Measurements from ENCODE around the gene PTPN22. TPM values are rescaled to one million over a fixed set of nuclear protein-coding genes. Genes with fewer than 3 reads are reported as not detected.

The PTPN22 gene
- total RNA-seq, 1 donor from 2014 or later = 1.4 TPM

DNA sequence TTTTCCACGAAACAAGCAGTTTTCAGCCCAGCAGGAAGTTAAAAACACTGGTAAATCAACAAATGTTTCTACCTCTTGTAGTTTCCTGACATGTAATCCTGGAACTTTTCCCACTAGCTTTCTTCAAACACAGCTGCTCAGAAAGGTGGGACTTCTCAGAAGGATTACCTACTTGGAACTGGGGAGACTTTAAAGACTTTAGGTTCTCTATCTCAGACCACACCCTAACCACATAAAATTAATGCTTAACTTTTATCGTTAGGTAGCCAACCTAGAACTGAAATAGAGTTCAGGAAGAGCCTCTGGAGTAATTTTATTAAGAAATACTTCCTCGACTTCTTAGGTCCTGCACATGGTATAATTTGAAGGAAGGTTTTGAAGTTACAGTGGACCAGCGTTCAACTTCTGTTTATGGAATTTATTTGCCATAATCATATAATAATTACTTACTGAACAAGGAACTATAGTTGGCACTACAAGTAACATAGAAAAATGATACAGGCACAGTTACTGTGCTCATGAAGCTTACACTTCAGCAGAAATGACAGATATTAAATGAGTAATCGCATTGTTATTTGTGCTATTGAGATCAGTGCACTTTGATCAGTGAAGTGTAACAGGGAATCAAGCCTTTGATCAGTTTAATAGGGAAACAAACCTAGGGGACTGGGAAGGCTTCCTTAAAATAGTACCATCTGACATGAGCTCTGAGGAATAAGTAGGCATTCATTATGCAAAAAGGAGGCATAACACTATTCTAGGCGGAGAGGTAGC, 16.1 kb upstream of the PTPN22 start, which contains the start of gene BCL2L15:
Gene BCL2L15, minus strand, starts transcription at position 180 of the 774 bp plus-strand sequence. CDS start 206 bp downstream, outside the sequence.
- no peak for DNase-seq (ENCODE audit: low read depth)

DNA sequence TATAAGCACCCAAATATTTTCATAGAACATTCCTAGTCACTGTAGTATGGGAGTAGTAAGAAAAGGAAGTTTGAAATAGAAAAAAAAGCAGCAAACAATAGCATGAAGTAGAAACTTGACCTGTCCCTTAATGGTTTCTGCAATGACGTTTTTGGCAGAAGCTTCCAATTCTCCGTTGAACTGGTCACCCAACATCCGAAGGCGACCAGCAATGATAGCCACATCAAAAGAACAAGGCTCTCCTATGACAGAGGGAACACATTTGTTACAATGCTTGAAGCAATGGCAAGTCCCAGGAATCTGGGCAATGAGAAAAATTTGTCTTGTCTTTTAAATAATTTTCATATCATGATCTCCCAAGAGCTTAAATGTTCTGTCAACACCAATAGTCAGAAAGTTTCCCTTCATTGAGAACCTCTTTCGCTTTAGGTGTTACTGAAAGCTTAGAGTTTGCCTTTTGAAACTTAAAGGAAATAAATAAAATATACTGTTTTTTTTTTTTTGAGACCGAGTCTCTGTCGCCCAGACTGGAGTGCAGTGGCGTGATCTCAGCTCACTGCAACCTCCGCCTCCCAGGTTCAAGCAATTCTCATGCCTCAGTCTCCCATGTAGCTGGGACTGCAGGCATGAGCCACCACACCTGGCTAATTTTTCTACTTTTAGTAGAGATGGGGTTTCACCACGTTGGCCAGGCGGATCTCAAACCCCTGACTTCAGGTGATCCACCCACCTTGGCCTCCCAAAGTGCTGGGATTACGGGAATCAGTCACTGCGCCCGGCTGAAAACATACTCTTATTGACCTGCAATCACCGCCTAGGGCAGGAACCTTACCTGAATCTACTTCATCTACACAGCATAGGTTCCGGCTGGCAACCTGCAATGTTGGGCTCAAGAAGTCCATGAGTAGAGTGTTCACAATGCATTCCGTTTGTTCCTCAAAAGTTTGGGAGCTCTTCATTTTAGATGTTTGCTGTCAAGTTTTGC, 15.2 kb upstream of the PTPN22 start:
- DNase-seq (ENCODE audit: low read depth) = no peak

DNA sequence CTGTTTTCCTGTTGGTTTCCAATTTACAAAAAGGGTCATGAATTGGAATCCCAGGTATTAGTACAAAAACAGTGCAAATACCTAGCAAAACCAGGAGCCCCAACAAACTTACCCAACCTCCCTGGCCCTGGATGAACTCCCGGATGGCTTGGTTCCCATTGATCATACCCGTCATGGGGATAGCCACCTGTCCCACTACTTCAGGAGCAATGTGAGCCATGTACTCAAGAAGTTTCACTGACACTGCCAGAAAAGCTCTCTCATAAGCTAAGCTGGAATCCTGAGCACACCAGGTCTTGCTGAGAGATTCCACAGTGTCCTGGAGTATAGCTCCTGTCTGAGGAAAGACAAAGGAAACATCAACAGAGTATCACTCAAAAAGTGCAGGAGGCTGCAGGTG, 10.1 kb upstream of the PTPN22 start:
- peak; percentile 62 for DNase-seq (ENCODE audit: low read depth)

DNA sequence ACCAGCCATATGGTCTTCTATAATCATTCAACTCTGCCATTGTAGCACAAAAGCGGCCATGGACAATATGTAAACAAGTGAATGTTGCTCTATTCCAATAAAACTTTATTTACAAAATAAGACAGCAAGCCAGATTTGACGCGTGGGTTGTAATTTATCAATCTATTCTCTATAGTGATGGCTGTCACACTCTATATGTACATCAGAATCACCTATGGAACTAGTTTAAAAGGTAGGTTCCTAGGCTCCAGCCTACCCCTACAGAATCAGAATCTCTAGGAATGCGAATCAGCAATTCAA, 8.2 kb upstream of the PTPN22 start:
- DNase-seq (ENCODE audit: low read depth) = no peak

DNA sequence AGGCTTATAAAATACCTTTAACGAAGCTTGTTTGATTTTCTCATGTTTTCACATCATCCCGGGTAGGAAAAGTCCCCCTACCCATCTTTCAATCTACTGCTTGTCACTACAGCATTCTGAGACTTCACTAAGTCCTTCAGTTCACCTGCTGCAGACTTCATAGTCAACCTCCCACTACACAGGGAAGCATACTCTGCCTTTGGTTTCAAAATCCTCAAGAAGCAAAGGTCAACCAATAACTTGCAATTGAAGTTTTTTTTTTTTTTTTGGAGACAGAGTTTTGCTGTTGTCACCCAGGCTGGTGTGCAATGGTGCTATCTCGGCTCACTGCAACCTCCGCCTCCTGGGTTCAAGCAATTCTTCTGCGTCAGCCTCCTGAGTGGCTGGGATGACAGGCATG, 4.7 kb upstream of the PTPN22 start:
- DNase-seq (ENCODE audit: low read depth) = no peak

DNA sequence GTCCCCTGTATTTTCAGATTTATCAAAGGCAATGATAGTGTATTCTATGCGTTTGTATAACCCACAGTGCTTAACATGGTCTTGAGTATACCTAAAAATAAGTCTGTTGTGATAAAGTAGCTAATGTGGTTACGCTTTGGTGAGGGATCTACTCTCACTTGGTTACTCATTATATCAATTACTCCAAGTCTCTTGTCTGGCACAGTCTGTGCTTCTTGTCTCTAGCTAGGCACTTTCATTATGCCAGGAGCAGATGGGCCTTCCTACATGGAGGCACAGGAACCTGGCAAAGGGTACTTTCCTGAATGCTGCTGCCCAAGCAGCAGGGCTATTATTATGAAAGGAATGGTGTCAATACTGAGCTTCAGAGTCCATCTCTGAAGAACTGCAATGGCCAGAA, 4.2 kb upstream of the PTPN22 start:
- DNase-seq (ENCODE audit: low read depth) = no peak

DNA sequence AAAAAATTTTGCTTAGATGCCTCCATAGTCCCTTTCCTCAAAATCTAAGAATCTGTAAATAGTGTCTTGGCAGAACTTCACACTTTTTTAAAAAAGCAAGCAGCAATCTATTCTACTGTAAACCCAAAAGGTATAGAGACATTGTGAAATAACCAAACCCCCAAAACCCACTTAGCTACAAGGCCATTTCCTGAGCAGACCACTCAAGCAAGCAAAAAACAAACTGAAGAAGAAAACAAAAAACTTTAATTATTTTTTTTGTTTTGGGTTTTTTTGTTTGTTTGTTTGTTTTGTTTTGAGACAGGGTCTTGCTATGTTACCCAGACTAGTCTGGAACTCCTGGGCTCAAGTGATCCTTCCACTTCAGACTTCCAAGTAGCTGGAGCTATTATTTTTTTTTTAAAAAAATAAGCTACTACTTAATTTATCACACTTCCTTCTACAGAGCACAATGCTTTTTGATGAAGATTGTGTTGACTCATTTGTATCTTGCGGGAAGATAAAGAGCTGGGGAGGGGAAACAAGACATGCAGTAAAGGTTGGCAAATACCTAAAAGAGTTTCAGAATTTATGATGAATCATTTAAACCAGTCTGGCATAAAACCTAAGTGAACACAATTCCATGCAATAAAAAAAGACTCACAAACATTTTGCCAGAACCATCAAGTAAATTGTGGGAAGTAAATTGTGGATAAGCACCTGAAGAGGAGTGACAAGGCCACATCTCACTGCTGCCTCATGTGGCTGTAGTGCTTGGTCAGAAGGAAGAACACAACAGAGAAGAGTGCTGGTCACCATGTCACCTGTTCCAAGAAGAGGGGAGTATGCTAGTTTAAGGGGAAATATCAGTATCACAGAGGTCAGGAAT, 2.7 kb upstream of the PTPN22 start:
- DNase-seq (ENCODE audit: low read depth) = no peak

DNA sequence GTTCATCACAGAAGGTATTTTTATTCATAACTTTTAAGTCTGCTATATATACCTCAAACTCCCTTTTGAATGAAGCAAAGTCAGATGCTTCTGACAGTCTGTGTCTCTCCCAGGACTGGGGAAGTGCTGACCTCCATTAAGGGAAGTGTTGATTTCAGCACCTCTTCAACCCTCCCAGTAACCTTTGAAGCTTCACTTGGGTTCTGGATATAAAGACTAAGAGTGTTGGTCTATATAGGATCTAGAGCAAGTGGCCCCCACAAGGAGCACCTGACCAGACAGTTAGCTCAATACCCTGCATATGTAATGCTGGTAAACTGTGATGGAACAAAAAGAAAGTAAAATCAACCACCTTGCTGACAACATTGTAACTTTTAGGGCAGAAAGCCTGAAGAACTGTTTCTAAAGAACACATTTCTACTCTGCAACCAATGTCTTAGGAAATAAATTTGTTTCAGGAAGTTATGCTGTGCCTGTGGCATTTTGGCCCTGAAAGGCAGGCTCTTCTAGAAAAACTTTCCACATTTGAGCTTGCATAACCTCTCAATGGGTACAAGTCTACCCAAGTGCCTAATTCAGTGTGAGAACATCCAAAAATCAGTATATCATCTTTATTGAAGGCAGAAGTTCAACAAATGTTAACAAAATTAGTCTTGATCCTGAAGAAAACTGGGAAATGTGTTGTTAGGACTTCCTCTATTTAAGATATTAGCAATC, 865 bp upstream of the PTPN22 start:
- no peak for DNase-seq (ENCODE audit: low read depth)

DNA sequence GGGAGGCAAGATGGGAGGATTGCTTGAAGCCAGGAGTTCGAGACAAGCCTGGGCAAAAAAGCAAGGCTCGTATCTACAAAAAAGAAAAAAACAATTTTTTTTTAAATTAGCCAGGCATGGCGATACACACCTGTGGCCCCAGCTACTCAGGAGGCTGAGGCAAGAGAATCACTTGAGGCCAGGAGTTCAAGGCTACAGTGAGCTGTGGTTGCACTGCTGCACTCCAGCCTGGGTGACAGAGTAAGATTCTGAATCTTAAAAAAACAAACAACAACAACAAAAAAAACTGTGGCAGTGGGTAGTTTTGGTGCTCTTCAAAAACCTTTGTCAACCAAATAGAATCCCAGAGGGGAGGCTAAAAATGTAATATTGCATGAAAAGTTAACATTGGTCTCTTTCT, 734 bp downstream of the PTPN22 start:
- no peak for DNase-seq (ENCODE audit: low read depth)

DNA sequence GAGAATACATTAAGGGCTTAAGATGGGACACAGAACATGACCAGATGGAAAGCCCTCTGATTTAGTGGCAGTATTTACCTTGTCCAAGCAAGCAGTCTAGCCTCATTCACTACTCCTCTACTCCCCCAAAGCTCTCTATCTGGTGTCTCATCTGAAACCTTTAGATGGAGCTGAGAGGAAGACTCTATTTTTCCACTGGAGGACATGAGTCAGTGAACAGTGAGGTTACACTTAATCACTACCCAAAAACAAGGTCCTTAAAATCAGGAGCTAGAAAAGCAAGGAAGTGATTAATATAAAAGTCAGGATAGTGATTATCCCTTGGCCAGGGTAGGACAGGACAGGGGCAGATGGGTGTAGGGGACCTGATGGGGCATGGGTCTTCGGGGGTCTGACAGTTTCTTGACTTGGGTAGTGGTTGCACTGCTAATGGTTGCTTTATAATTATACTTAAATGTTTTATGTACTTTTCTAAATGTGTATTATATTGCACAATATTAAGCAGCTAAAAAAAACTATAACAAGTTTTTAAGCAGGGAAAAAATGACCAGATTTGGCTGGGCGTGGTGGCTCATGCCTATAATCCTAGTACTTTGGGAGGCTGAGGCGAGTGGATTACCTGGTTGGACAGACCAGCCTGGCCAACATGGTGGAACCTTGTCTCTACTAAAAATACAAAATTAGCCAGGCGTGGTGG, 3.0 kb downstream of the PTPN22 start:
- DNase-seq (ENCODE audit: low read depth) = no peak

DNA sequence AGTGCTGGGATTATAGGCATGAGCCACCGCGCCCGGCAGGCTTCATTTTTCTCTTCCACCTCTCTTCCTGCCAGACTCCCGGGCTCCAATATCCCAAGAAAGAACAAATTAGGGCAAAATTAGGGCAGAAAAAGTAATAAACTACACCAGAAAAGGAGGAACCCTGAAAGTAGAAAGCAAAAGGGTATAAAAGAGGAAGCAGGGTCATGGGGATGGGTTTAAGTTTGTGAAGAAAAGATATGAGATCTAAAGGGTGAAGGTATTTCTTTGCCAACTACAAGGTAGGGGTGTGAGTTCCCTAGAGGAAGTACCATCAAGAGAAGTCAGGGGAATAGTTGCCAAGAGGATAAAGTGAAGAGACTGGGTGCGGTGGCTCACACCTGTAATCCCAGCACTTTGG, 9.9 kb downstream of the PTPN22 start:
- DNase-seq (ENCODE audit: low read depth) = no peak

DNA sequence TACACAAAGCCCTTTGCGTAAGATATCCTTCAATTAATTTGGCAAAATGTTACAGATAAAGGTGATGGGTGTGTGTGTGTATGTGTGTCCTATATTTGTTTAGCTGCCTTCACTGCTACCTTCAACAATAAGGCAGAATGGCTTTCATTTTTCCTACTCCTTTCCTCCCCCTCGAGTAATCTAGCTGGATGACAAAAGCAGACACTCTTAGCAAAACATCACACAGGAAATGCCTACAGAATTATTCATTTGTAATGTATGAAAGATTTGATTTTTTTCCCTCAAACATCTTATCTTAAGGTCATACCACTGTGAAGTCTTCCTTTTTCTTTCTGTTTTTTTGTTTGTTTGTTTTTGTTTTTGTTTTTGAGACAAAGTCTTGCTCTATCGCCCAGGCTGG, 10.6 kb downstream of the PTPN22 start:
- DNase-seq (ENCODE audit: low read depth) = peak; percentile 38

DNA sequence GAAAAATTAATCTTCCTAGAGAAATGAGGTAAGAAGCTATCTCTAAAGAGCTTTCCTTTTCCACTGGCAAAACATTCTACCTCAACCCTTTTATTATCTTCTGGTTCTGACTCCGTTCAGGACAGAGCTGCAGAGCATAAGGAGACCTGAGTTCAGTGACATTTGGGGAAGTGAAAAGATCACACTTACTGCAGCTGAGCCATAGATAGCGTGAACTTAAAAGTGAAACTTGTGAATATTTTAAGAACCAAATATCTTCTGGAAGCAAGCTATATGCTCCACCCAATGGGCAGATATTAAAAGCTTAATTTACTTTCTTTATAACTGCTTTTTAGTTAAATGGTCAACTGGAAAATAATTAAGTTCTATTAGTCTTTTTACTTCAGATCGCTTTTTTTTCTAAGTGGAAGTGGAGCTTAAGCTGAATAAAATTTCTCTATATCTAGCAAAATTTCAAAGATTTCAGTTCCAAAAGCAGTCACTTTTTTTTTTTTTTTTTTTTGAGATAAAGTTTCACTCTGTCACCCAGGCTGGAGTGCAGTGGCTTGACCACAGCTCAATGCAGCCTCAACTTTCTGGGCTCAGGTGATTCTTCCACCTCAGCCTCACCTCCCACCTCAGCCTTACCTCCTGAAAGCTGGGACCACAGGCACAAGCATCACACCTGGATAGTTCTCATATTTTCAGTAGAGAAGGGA, 11.9 kb downstream of the PTPN22 start:
- no peak for DNase-seq (ENCODE audit: low read depth)

DNA sequence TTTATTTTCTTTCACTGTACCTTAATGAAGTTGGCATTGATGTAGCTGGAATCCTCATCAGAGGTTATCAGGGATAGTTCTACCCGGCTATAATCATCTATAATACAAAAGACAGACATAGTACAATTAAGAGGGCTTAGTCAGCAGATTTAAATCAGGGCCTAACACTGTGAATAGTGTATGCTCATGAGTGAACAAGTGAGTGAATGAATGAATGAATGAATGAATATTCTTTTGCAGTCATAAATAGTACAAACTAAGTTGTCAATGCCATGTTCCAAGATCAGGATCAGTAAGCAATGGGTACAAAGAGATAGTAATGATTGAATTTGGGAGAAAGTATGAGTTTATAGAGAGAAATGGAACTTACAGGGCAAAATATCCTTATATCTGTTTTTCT, 12.5 kb downstream of the PTPN22 start:
- no peak for DNase-seq (ENCODE audit: low read depth)

DNA sequence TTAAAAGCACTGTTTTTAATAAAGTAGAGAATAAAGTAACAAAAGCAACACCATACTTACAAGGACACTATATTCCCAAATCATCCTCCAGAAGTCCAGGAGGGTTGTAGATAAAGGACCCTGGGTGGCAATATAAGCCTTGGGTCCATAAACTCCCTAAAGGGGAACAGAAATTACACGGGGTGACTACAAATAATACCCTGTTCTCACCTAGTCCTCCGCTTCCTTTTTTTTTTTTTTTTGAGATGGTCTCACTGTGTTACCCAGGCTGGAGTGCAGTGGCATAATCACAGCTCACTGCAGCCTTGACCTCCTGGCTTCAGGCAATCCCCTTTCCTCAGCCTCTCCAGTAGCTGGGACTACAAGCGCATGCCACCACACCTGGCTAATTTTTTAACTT, 13.1 kb downstream of the PTPN22 start:
- DNase-seq (ENCODE audit: low read depth) = no peak

DNA sequence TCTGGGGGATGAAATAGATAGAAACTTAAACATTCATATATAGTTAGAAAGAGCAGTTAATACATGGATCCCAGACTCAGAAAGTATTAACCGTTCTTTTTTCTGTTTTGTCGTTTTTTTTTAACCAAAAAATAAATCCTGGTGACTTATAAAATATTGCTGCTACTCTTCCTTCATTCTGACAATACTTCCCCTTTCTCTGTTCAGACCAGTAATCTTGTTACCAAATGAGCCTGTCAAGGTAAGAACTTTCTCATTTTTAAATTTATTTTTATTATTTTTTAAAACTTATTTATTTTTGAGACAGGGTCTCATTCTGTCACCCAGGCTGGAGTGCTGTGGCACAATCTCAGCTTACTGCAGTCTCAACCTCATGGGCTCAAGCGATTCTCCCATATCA, 13.7 kb downstream of the PTPN22 start:
- no peak for DNase-seq (ENCODE audit: low read depth)

DNA sequence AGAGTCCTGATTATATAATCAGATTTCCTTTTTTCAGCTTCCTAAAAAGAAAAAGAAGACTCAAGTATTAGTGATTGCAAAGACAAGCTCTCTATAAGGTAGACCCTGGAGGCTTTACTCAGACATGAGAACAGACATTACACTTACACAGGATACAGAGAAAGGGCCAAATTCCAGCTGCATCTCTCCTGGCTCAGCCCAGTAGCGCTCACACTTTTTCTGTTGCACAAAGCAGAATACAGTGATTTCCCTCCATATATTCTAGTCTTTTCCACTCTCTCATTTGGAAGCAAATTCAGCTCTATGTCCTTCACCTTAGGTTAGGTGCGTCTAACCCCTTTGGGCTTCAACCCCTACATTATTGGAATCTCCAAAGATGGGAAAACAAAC, 15.1 kb downstream of the PTPN22 start:
- DNase-seq (ENCODE audit: low read depth) = no peak

DNA sequence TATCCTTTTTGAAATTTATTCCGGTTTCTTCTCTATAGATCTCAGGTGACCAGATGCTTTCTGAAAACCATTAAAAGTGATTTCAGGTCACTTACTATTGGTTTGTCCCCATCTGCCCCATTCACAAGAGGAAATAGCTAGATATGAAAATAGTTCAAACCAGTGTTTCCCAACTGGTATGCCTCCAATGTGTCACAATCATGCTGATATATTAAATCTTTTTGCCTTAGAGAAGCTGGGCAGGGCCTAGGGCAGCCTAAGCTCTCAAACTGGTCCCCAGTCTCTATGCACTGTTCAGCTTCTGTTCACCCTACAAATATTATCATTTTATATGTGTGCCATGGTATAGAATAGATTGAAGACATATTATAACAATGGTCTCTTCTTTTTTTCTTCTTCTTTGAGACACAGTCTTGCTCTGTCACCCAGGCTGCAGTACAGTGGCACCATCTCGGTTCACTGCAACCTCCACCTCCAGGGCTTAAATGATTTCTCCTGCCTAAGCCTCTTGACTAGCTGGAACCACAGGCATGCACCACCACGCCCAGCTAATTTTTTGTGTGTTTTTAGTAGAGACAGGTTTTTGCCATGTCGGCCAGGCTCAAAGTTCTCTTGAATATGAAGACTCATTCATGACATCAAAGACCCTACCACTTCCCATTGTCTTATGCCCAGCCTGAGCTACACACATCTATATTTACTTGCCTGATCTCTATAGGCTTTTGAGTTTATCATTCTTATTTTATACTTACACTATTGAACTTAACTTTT, 15.7 kb downstream of the PTPN22 start:
- DNase-seq (ENCODE audit: low read depth) = no peak

DNA sequence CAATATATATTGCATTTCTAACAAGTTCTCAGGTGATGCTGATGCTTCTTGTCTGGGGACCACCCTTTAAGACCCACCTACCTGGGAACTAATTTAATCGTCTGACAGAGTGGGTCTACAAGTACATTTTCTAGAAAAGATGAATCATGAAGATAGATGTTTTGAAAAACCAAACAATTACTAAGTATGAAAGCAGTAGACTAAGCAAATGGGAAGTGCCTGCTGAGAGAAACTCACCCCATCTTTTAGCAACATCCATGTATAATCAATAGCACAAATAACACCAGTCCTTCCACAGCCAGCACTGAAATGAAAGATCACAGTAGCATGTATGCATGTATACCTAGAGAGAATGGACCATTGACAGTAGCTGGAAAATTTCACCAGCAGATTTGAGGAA, 17.3 kb downstream of the PTPN22 start:
- no peak for DNase-seq (ENCODE audit: low read depth)
